LNCAP (cell line): ENCODE measurements around the gene RBM48.

Experiments used
- TF ChIP-seq, protein P1 (sequence below): fragments of 450-650 bp; IDR thresholded peaks from 2 replicates; pipeline ENCODE4 v1.5.1; 2017; ENCODE audit warnings: mild to moderate bottlenecking

The RBM48 gene

DNA sequence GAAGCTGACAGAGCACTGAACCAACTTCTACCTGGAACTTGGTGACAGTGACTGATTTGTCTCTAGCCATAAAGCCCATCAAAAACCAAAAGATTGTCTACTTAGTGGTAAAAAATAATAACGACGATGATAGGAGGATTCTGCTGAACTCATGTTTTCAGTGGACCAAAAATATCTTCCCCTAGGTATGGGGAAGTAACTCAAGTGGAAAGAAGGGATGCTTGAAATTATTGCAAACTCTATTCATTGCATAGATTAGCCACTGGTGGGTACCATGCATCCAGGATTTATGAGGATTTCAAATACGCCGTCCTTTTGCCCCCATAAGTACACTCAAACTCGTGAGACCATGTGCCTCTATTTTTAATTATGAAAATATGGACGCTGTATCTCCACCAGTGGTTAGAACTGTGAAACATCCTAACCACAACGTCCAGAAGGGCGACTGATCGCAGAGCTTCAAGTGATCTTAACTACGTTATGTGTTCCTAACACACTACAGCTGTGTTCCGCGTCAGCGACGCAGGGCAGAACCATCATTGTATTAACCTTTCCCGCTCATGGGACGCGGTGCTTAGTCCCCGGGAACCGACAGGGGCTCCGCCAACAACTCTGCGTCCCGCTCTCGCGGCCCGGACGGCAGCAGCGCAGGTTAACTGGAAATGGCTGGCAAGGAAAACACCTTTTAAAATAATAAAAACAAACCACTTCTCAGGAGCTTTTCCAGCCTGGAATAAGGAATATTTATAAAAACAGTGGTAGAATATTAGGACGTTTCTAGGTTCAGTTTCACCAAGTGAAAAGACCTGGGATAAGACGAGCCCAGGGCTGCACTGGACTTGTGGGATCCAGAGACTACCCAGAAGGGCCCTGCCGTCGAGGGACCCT lies 1.1 kb upstream of the RBM48 start:
- TF ChIP-seq, protein P1, sequence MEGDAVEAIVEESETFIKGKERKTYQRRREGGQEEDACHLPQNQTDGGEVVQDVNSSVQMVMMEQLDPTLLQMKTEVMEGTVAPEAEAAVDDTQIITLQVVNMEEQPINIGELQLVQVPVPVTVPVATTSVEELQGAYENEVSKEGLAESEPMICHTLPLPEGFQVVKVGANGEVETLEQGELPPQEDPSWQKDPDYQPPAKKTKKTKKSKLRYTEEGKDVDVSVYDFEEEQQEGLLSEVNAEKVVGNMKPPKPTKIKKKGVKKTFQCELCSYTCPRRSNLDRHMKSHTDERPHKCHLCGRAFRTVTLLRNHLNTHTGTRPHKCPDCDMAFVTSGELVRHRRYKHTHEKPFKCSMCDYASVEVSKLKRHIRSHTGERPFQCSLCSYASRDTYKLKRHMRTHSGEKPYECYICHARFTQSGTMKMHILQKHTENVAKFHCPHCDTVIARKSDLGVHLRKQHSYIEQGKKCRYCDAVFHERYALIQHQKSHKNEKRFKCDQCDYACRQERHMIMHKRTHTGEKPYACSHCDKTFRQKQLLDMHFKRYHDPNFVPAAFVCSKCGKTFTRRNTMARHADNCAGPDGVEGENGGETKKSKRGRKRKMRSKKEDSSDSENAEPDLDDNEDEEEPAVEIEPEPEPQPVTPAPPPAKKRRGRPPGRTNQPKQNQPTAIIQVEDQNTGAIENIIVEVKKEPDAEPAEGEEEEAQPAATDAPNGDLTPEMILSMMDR: no peak

DNA sequence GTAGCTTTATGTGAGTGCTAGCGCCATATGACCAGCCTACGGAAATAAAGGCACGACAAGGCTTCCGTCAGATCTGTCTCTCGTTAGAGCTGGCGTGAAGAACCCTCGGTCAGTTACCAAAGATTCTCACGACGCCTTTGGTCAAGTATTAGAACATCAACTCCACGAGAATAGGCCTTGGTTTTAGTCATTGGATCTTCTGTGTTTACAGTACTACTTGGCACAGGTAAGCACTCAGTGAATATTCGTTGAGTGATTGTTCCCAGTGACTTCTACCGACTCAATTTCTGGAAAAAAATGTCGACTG lies 316 bp downstream of the RBM48 start:
- TF ChIP-seq, protein P1: no peak

DNA sequence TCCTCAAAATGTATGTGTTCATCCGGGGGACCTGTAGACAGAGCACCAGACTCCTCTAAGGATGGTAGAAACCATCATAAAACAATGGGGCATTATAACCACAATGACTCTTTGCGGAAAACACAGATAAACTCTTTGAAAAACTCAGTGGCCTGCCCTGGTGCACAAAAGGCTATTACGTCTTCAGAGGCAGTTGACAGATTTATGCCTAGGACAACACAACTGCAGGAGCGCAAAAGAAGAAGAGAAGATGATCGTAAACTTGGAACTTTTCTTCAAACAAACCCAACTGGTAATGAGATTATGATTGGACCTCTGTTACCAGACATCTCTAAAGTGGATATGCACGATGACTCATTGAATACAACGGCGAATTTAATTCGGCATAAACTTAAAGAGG lies 6.0 kb downstream of the RBM48 start:
- TF ChIP-seq, protein P1: no peak

DNA sequence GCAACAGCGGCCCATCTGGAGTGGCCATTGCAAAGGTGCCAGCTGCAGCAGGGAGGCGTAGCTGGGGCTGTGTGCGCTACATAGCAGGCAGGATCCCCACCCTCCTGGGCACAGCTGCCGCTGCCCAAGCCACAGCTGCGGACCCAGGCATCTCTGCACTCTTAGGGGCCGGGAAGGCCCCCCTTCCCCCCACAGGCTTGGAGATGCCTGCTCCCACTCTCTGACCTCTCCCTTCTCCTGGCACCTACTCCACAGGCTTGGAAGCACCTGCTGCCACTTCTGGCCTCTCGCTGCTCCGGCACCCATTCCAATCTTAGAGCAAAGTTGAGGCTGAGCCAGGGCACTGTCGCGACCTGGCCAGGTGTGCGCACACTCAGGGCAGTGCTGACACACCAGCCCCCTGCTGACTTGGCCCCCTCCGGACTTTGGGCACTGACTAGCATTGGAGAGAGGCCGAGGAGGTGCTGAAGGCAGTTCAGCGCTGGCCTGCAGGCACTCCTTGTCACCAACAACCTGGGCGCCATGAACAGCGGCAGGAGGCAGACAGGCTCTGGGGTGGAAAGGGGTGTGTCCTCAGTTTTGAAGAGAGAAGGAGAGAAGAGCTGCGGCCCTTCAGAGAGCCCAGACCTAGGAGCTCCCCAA lies 18.4 kb downstream of the RBM48 start:
- TF ChIP-seq, protein P1: no peak

DNA sequence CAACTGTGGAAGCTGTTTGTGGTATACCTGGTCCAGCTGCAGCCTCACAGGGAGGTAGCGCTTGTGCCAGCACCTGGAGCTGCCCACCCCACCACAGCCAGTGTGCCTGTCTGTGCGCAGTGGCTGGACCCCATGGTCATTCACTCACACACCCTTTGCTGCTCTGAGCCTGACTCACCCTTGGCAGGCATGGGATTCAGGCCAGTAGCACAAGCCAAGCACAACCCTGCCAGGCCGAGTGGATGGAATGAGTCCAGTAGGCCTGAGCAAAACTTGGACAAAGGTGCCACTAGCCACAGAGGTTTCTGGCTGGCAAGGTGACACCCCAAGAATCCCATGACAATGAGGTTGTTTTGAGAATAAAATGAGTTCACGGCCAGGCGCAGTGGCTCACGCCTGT lies 19.0 kb downstream of the RBM48 start:
- TF ChIP-seq, protein P1: no peak

DNA sequence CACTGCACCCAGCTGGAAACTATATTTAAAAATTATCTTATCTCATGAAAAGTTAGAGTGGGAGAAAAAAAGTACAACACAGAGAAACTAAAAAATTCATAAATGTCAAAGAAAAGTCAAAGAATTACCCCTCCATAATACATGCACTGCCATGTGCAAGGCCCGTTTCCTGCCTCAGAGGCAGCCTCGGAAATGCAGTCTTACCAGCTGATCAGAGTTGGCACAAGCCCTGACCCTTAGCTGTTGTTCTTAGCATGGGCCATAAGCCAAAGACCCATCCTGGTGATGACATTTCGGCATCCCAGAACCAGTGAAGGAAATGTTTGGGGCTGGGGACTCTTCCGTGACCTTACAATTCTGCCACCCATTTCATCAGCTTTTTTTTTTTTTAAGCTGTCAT lies 21.6 kb downstream of the RBM48 start:
- TF ChIP-seq, protein P1: no peak

DNA sequence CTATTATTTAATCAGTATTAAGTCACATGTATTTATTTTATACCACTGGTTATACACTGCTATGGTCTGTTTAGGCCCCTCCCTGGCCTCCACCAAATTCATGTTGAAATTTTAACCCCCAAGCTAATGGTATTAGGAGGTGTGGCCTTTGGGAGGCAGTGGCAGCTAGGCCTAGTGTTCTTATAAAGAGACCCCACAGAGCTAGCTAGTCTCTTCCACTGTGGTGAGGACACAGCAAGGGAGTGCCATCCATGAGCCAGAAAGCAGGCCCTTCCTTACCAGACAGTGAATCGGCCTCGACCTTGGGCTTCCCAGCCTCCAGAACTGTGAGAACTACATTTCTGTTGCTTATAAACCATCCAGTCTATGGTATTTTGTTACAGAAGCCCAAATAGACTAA lies 28.7 kb downstream of the RBM48 start:
- TF ChIP-seq, protein P1: no peak
